HEK293 (cell line): ENCODE results near the gene NCKAP5.

Experiments
- CTCF ChIA-PET: fragments of 350-600 bp; formaldehyde crosslinking; extraction: SDS; loops from one replicate; lab custom pipeline; 2021; ENCODE audit warnings: antibody characterized with exemption; lab: Yijun Ruan, JAX
- POLR2A ChIA-PET: fragments of 300-600 bp; formaldehyde crosslinking; extraction: SDS; loops from one replicate; lab custom pipeline; 2020; ENCODE audit warnings: antibody characterized with exemption, inconsistent platforms; lab: Yijun Ruan, JAX
- H3K27ac ChIP-seq: fragments of 200-500 bp; sonication (Bioruptor generic); 2 replicates; pipeline ENCODE4 v1.5.1; 2014; ENCODE audit warnings: low read depth, low read length, control low read depth, inconsistent platforms; ENCODE audit errors: extremely low read depth
- H3K36me3 ChIP-seq, 2 experiments: fragments of 200-500 bp in 1 of 2; sonication (Bioruptor generic) in 1 of 2; 1 replicate in 1 of 2; 2 replicates in 1 of 2; pipeline ENCODE4 v1.5.1; 2014 to 2017; ENCODE audit warnings: inconsistent platforms in 2 of 2, low read length in 2 of 2; ENCODE audit not compliant: control insufficient read depth in 2 of 2, insufficient read depth in 1 of 2
- H3K4me1 ChIP-seq: fragments of 200-500 bp; sonication (Bioruptor generic); 2 replicates; pipeline ENCODE4 v1.5.1; 2014; ENCODE audit warnings: mild to moderate bottlenecking, low read length, inconsistent platforms; ENCODE audit not compliant: control insufficient read depth, insufficient read depth
- H3K4me3 ChIP-seq: 2 replicates; pipeline ENCODE4 v1.5.1; 2011; ENCODE audit warnings: low read depth, mild to moderate bottlenecking, control low read depth, low read length, moderate library complexity
- H3K9me3 ChIP-seq: fragments of 200-500 bp; sonication (Bioruptor generic); 2 replicates; pipeline ENCODE4 v1.5.1; 2014; ENCODE audit warnings: low read depth, low read length, inconsistent platforms; ENCODE audit not compliant: control insufficient read depth, insufficient read depth
- REPIN1 ChIP-seq: fragments of 450-650 bp; formaldehyde crosslinking; IDR thresholded peaks from 2 replicates; pipeline ENCODE4 v1.5.1; 2017; ENCODE audit warnings: missing biosample characterization, missing genetic modification characterization, low read depth
- ZFP41 ChIP-seq: fragments of 450-650 bp; formaldehyde crosslinking; IDR thresholded peaks from 2 replicates; pipeline ENCODE4 v1.5.1; 2016; ENCODE audit warnings: missing biosample characterization, missing genetic modification characterization, borderline replicate concordance
- ZNF16 ChIP-seq: fragments of 450-650 bp; formaldehyde crosslinking; IDR thresholded peaks from 2 replicates; pipeline ENCODE4 v1.5.1; 2016; ENCODE audit warnings: low read depth, missing biosample characterization, missing genetic modification characterization
- ZNF302 ChIP-seq: fragments of 450-650 bp; formaldehyde crosslinking; IDR thresholded peaks from 2 replicates; pipeline ENCODE4 v1.5.1; 2016; ENCODE audit warnings: missing biosample characterization, missing genetic modification characterization, low read depth
- ZNF514 ChIP-seq: fragments of 450-650 bp; formaldehyde crosslinking; IDR thresholded peaks from 2 replicates; pipeline ENCODE4 v1.5.1; 2016; ENCODE audit warnings: missing biosample characterization, missing genetic modification characterization
- ZNF521 ChIP-seq: fragments of 450-650 bp; formaldehyde crosslinking; IDR thresholded peaks from 2 replicates; pipeline ENCODE4 v1.5.1; 2017; ENCODE audit warnings: missing biosample characterization, mild to moderate bottlenecking, missing genetic modification characterization
- ZNF548 ChIP-seq: fragments of 450-650 bp; formaldehyde crosslinking; IDR thresholded peaks from 2 replicates; pipeline ENCODE4 v1.5.1; 2016; ENCODE audit warnings: missing biosample characterization, missing genetic modification characterization
- ZNF610 ChIP-seq: fragments of 450-650 bp; formaldehyde crosslinking; IDR thresholded peaks from 2 replicates; pipeline ENCODE4 v1.5.1; 2016; ENCODE audit warnings: missing biosample characterization, missing genetic modification characterization, borderline replicate concordance
- ZNF626 ChIP-seq: fragments of 450-650 bp; sonication (Bioruptor Pico); formaldehyde crosslinking; IDR thresholded peaks from 2 replicates; pipeline ENCODE4 v1.5.1; 2018; ENCODE audit warnings: missing biosample characterization, missing genetic modification characterization, inconsistent platforms
- ZNF629 ChIP-seq: fragments of 450-650 bp; formaldehyde crosslinking; IDR thresholded peaks from 2 replicates; pipeline ENCODE4 v1.5.1; 2017; ENCODE audit warnings: missing biosample characterization, missing genetic modification characterization
- ZNF654 ChIP-seq: fragments of 450-650 bp; formaldehyde crosslinking; IDR thresholded peaks from 2 replicates; pipeline ENCODE4 v1.5.1; 2016; ENCODE audit warnings: low read depth, missing biosample characterization, missing genetic modification characterization
- ZNF677 ChIP-seq: fragments of 450-650 bp; IDR thresholded peaks from 2 replicates; pipeline ENCODE4 v1.5.0; 2018; ENCODE audit warnings: missing biosample characterization, mild to moderate bottlenecking, missing genetic modification characterization, moderate library complexity
- ZNF692 ChIP-seq: fragments of 450-650 bp; formaldehyde crosslinking; IDR thresholded peaks from 2 replicates; pipeline ENCODE4 v1.5.1; 2016; ENCODE audit warnings: missing biosample characterization, missing genetic modification characterization
- ZNF76 ChIP-seq: fragments of 450-650 bp; formaldehyde crosslinking; IDR thresholded peaks from 2 replicates; pipeline ENCODE4; 2016; ENCODE audit warnings: low read depth, missing biosample characterization, missing genetic modification characterization, borderline replicate concordance
- ZSCAN16 ChIP-seq: fragments of 450-650 bp; formaldehyde crosslinking; IDR thresholded peaks from 2 replicates; pipeline ENCODE4 v1.5.1; 2016; ENCODE audit warnings: missing biosample characterization, missing genetic modification characterization
- ZSCAN23 ChIP-seq: fragments of 450-650 bp; formaldehyde crosslinking; IDR thresholded peaks from 2 replicates; pipeline ENCODE4 v1.5.1; 2016; ENCODE audit warnings: missing biosample characterization, missing genetic modification characterization
- TF ChIP-seq, protein P1 (sequence below): IDR thresholded peaks from 2 replicates; pipeline ENCODE4 v1.6.1; 2011; ENCODE audit warnings: mild to moderate bottlenecking, low read depth, low read length, borderline replicate concordance
- TF ChIP-seq, protein P2 (sequence below): fragments of 450-650 bp; formaldehyde crosslinking; IDR thresholded peaks from 2 replicates; pipeline ENCODE4 v1.5.1; 2016; ENCODE audit warnings: missing biosample characterization, missing genetic modification characterization

NCKAP5 gene

DNA sequence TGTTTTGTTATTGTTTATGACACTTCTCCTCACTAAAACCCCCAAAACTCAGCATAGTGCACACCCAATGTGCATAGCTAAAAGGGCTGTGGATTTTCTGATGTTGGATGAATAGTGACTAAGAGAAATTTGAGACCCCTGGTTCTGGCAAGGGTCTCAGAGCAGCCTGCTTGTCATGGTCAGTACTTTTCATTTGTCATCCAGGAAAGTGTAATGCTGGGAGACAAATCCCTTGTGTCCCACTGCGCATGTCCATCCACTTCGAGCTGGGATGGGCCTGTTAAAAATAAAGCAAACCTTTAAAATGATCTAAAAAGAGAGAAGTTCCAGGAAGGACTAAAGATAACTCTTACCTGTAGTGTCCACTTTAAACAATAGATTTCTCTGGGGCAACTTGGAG is 851.3 kb downstream of the NCKAP5 start:
- no peak overlapping the region for H3K27ac ChIP-seq
- H3K4me1 ChIP-seq, result no peaks in the 10 kb centered on the region
- no peak for TF ChIP-seq REPIN1 (tag by site-specific recombination)
- no peak for TF ChIP-seq ZNF654 (tag by site-specific recombination)
- TF ChIP-seq ZNF548 (tag by site-specific recombination), result no peak
- no peak for TF ChIP-seq ZNF302
- TF ChIP-seq ZSCAN23 (tag by site-specific recombination), result no peak
- TF ChIP-seq ZNF692, result no peak
- TF ChIP-seq ZNF514, result no peak
- no peak for TF ChIP-seq ZNF629 (tag by site-specific recombination)
- TF ChIP-seq ZNF610 (tag by site-specific recombination), result no peak
- TF ChIP-seq ZSCAN16 (tag by site-specific recombination), result no peak
- no peak for TF ChIP-seq ZFP41 (tag by site-specific recombination)
- ChIA-PET CTCF (no interaction called here), POLR2A (no interaction called here)
- H3K4me3 ChIP-seq, result no peak overlapping the region
- H3K9me3 ChIP-seq, result no peaks in the 10 kb centered on the region
- no peaks in the 10 kb centered on the region for H3K36me3 ChIP-seq

DNA sequence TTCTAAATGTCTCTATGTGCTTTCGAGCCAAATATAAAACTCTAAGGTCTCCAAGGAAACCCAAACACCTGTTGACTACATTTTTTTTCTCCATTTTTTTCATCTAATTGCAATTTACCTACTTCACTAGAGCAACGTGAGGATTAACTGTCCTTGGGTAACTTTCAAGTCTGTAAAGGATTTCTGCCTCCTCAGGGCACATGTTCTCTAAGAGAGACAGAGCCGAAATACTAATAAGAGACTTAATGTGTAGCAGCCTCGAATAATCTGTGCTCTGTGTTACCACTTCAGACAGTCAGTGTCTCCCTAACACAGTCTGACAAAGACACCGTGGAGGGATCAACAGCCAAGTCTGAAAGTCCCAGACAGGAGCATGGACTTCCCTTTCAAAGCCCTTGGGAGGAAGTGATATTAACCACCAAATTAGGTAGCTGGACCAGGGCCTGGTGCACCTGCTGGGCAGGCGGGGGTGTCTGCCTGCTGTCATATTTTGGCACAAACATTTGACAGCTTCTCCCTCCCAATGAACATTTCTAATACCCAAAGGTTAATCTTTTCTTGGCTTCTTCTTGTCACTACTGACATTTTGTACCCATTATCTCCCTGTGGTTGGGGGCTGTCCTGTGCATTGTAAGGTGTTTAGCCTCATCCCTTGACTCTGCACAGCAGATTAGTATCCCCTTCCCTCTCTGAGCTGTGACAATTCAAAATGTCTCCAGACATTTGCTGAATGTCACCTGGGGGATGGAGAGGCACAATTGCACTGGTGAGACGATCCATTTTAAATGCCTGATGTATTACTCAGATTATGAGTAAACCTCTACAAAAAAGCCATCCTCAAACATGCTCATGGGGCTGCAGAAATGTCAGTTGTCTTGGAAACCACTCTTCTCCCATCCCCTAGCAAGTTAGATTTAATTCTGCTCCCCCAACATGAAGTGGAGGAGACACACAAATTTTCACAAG is 852.6 kb downstream of the NCKAP5 start:
- Histone ChIP-seq H3K36me3 (no peaks in the 10 kb centered on the region), H3K27ac (no peak overlapping the region), H3K4me3 (no peak overlapping the region), H3K9me3 (no peaks in the 10 kb centered on the region), H3K4me1 (no peaks in the 10 kb centered on the region)
- ChIA-PET CTCF (interaction anchor here (0.5 to 1.3 kb wide), 2 partner anchors 456 to 1770 kb away, joined by 3 read pairs; no protein-coding TSS in a partner anchor), POLR2A (no interaction called here)
- TF ChIP-seq, protein P1, sequence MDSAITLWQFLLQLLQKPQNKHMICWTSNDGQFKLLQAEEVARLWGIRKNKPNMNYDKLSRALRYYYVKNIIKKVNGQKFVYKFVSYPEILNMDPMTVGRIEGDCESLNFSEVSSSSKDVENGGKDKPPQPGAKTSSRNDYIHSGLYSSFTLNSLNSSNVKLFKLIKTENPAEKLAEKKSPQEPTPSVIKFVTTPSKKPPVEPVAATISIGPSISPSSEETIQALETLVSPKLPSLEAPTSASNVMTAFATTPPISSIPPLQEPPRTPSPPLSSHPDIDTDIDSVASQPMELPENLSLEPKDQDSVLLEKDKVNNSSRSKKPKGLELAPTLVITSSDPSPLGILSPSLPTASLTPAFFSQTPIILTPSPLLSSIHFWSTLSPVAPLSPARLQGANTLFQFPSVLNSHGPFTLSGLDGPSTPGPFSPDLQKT, result no peak
- TF ChIP-seq ZNF16 (no peak), ZNF677 (no peak), ZNF76 (no peak), ZNF521 (tag by site-specific recombination) (no peak), ZNF626 (no peak)
- TF ChIP-seq, protein P2, sequence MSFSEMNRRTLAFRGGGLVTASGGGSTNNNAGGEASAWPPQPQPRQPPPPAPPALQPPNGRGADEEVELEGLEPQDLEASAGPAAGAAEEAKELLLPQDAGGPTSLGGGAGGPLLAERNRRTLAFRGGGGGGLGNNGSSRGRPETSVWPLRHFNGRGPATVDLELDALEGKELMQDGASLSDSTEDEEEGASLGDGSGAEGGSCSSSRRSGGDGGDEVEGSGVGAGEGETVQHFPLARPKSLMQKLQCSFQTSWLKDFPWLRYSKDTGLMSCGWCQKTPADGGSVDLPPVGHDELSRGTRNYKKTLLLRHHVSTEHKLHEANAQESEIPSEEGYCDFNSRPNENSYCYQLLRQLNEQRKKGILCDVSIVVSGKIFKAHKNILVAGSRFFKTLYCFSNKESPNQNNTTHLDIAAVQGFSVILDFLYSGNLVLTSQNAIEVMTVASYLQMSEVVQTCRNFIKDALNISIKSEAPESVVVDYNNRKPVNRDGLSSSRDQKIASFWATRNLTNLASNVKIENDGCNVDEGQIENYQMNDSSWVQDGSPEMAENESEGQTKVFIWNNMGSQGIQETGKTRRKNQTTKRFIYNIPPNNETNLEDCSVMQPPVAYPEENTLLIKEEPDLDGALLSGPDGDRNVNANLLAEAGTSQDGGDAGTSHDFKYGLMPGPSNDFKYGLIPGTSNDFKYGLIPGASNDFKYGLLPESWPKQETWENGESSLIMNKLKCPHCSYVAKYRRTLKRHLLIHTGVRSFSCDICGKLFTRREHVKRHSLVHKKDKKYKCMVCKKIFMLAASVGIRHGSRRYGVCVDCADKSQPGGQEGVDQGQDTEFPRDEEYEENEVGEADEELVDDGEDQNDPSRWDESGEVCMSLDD (tag by site-specific recombination), result no peak
